Ishikawa (cell line): ENCODE results near the gene HOXB4.

Experiments used
- CEBPB ChIP-seq: IDR thresholded peaks from 2 replicates; pipeline ENCODE4 v1.6.1; 2012
- CREB1 ChIP-seq: IDR thresholded peaks from 2 replicates; pipeline ENCODE4 v1.6.1; 2012; ENCODE audit warnings: low read depth
- EP300 ChIP-seq: IDR thresholded peaks from 2 replicates; pipeline ENCODE4 v1.6.1; 2012; ENCODE audit warnings: borderline replicate concordance
- NFIC ChIP-seq: IDR thresholded peaks from 2 replicates; pipeline ENCODE4 v1.6.1; 2012
- RAD21 ChIP-seq: IDR thresholded peaks from 2 replicates; pipeline ENCODE4 v1.6.1; 2012; ENCODE audit warnings: low read depth
- TAF1 ChIP-seq: IDR thresholded peaks from 2 replicates; pipeline ENCODE4 v1.6.1; 2012; ENCODE audit warnings: low read depth, mild to moderate bottlenecking
- TEAD4 ChIP-seq: IDR thresholded peaks from 2 replicates; pipeline ENCODE4 v1.6.1; 2012
- ZBTB7A ChIP-seq: IDR thresholded peaks from 2 replicates; pipeline ENCODE4 v1.6.1; 2012; ENCODE audit warnings: low read depth
- TF ChIP-seq, protein P1 (sequence below): IDR thresholded peaks from 2 replicates; pipeline ENCODE4 v1.6.1; 2012
- TF ChIP-seq, protein P2 (sequence below): IDR thresholded peaks from 2 replicates; pipeline ENCODE4 v1.6.1; 2012; ENCODE audit warnings: low read depth, mild to moderate bottlenecking
- TF ChIP-seq, protein P3 (sequence below): IDR thresholded peaks from 2 replicates; pipeline ENCODE4 v1.6.1; 2012

DNA sequence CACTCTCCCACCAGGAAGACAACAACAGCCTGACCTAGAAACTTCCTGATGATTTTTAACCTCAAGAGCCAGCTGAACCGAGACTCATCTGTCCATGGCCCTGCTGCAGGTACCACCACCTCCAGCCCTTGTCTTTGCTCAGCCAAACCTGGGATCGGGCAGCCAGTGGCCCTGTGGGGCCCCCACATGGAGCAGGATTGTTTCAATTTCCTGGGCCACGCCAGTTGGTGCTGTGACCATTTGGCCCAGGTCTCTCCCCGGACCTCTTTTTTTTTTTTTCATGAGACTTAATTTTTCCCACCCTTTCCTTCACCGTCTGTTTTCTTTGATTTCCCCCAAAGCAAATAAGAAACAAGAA lies 25.0 kb downstream of the HOXB4 start:
- TF ChIP-seq, protein P1, sequence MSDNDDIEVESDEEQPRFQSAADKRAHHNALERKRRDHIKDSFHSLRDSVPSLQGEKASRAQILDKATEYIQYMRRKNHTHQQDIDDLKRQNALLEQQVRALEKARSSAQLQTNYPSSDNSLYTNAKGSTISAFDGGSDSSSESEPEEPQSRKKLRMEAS: no peak
- TF ChIP-seq EP300: no peak
- TF ChIP-seq, protein P2, sequence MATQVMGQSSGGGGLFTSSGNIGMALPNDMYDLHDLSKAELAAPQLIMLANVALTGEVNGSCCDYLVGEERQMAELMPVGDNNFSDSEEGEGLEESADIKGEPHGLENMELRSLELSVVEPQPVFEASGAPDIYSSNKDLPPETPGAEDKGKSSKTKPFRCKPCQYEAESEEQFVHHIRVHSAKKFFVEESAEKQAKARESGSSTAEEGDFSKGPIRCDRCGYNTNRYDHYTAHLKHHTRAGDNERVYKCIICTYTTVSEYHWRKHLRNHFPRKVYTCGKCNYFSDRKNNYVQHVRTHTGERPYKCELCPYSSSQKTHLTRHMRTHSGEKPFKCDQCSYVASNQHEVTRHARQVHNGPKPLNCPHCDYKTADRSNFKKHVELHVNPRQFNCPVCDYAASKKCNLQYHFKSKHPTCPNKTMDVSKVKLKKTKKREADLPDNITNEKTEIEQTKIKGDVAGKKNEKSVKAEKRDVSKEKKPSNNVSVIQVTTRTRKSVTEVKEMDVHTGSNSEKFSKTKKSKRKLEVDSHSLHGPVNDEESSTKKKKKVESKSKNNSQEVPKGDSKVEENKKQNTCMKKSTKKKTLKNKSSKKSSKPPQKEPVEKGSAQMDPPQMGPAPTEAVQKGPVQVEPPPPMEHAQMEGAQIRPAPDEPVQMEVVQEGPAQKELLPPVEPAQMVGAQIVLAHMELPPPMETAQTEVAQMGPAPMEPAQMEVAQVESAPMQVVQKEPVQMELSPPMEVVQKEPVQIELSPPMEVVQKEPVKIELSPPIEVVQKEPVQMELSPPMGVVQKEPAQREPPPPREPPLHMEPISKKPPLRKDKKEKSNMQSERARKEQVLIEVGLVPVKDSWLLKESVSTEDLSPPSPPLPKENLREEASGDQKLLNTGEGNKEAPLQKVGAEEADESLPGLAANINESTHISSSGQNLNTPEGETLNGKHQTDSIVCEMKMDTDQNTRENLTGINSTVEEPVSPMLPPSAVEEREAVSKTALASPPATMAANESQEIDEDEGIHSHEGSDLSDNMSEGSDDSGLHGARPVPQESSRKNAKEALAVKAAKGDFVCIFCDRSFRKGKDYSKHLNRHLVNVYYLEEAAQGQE: no peak
- no peak for TF ChIP-seq NFIC
- TF ChIP-seq TAF1: no peak
- TF ChIP-seq CREB1: no peak
- TF ChIP-seq ZBTB7A: no peak
- TF ChIP-seq RAD21: no peak
- TF ChIP-seq, protein P3, sequence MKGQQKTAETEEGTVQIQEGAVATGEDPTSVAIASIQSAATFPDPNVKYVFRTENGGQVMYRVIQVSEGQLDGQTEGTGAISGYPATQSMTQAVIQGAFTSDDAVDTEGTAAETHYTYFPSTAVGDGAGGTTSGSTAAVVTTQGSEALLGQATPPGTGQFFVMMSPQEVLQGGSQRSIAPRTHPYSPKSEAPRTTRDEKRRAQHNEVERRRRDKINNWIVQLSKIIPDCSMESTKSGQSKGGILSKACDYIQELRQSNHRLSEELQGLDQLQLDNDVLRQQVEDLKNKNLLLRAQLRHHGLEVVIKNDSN: no peak
- TF ChIP-seq TEAD4: no peak
- no peak for TF ChIP-seq CEBPB
